Measurements from ENCODE around the gene PDCL3.

PDCL3 gene

GRCh38 chr2:100614455-100615000, 51.7 kb downstream of the PDCL3 start:
- in situ Hi-C loops (cut with HindIII; ENCODE audit: low pct_ligation_motif_present, low sequenced_read_pairs) = no loop called here
- no peak for DNase-seq
- TF ChIP-seq CTCF (IDR thresholded peaks at IDR 0.05; ENCODE audit: low read depth, low read length, missing control alignments) = no peak
- H3K27me3 ChIP-seq (replicated peaks) = no peaks in the 10 kb centered on the region
- H3K4me3 ChIP-seq (ENCODE audit: low read depth, low read length) = no peak overlapping the region
- H3K36me3 ChIP-seq (replicated peaks) = no peaks in the 10 kb centered on the region
- H3K27ac ChIP-seq = no peak overlapping the region

GRCh38 chr2:100615471-100615870, 52.7 kb downstream of the PDCL3 start:
- no peak for TF ChIP-seq CTCF (IDR thresholded peaks at IDR 0.05; ENCODE audit: low read depth, low read length, missing control alignments)
- H3K36me3 ChIP-seq (replicated peaks) = no peaks in the 10 kb centered on the region
- H3K27ac ChIP-seq = no peak overlapping the region
- H3K4me3 ChIP-seq (ENCODE audit: low read depth, low read length) = no peak overlapping the region
- in situ Hi-C loops (cut with HindIII; ENCODE audit: low pct_ligation_motif_present, low sequenced_read_pairs) = no loop called here
- H3K27me3 ChIP-seq (replicated peaks) = no peaks in the 10 kb centered on the region
- no peak for DNase-seq

- DNase-seq = no peak
- Histone ChIP-seq H3K27ac (no peak overlapping the region), H3K4me3 (ENCODE audit: low read depth, low read length) (no peak overlapping the region), H3K27me3 (replicated peaks) (no peaks in the 10 kb centered on the region), H3K36me3 (replicated peaks) (no peaks in the 10 kb centered on the region)
- in situ Hi-C loops (cut with HindIII; ENCODE audit: low pct_ligation_motif_present, low sequenced_read_pairs) = no loop called here
- no peak for TF ChIP-seq CTCF (IDR thresholded peaks at IDR 0.05; ENCODE audit: low read depth, low read length, missing control alignments)
Measured at GRCh38 chr2:100615886-100616285, 53.1 kb downstream of the PDCL3 start.

- TF ChIP-seq CTCF (IDR thresholded peaks at IDR 0.05; ENCODE audit: low read depth, low read length, missing control alignments) = no peak
- Histone ChIP-seq H3K27me3 (replicated peaks) (no peaks in the 10 kb centered on the region), H3K4me3 (ENCODE audit: low read depth, low read length) (no peak overlapping the region), H3K36me3 (replicated peaks) (no peaks in the 10 kb centered on the region), H3K27ac (no peak overlapping the region)
- in situ Hi-C loops (cut with HindIII; ENCODE audit: low pct_ligation_motif_present, low sequenced_read_pairs) = no loop called here
- no peak for DNase-seq
Measured at GRCh38 chr2:100616841-100617390, 54.1 kb downstream of the PDCL3 start.

- no peak for DNase-seq
- H3K36me3 ChIP-seq (replicated peaks) = no peaks in the 10 kb centered on the region
- no peak overlapping the region for H3K4me3 ChIP-seq (ENCODE audit: low read depth, low read length)
- no peak overlapping the region for H3K27ac ChIP-seq
- in situ Hi-C loops (cut with HindIII; ENCODE audit: low pct_ligation_motif_present, low sequenced_read_pairs) = no loop called here
- H3K27me3 ChIP-seq (replicated peaks) = no peaks in the 10 kb centered on the region
- no peak for TF ChIP-seq CTCF (IDR thresholded peaks at IDR 0.05; ENCODE audit: low read depth, low read length, missing control alignments)
Measured at GRCh38 chr2:100619951-100620350, 57.2 kb downstream of the PDCL3 start.

GRCh38 chr2:100620481-100620880, 57.7 kb downstream of the PDCL3 start:
- no peak for DNase-seq
- no peaks in the 10 kb centered on the region for H3K27me3 ChIP-seq (replicated peaks)
- H3K27ac ChIP-seq = no peak overlapping the region
- no peak overlapping the region for H3K4me3 ChIP-seq (ENCODE audit: low read depth, low read length)
- in situ Hi-C loops (cut with HindIII; ENCODE audit: low pct_ligation_motif_present, low sequenced_read_pairs) = no loop called here
- TF ChIP-seq CTCF (IDR thresholded peaks at IDR 0.05; ENCODE audit: low read depth, low read length, missing control alignments) = no peak
- no peaks in the 10 kb centered on the region for H3K36me3 ChIP-seq (replicated peaks)

Data from brain microvascular endothelial cell (primary cell).